ENCODE measurements around the gene MEAK7. TPM values are rescaled to one million over a fixed set of nuclear protein-coding genes. Genes with fewer than 3 reads are reported as not detected.

The MEAK7 gene
- total RNA-seq, 2 donors from 2014 or later = 30.3 to 34.9 TPM

- peaks cover 12% of the 10 kb centered on the region for H3K27me3 Mint-ChIP-seq (ENCODE audit: insufficient read depth)
- peaks cover 3% of the 10 kb centered on the region for H3K36me3 Mint-ChIP-seq (ENCODE audit: low read depth)
- TF ChIP-seq CTCF (conservative IDR thresholded peaks at IDR 0.05) = no peak
- no peaks in the 10 kb centered on the region for H3K9me3 Mint-ChIP-seq
- peak overlapping the region; percentile 90 for H3K27ac Mint-ChIP-seq
- Histone ChIP-seq H3K9me3 (ENCODE audit: control insufficient read depth, low read length) (no peaks in the 10 kb centered on the region), H3K27ac (ENCODE audit: low read depth, low read length) (no peak overlapping the region), H3K36me3 (ENCODE audit: control insufficient read depth, insufficient read depth, low read length) (no peaks in the 10 kb centered on the region), H3K4me3 (ENCODE audit: low read length) (peak overlapping the region; percentile 90), H3K9ac (ENCODE audit: extremely low read depth, low read length, poor library complexity, severe bottlenecking) (peak overlapping the region; percentile 53), H3K4me1 (ENCODE audit: control insufficient read depth, insufficient read depth, low read length) (peaks cover 9% of the 10 kb centered on the region), H3K27me3 (ENCODE audit: control insufficient read depth, insufficient read depth, low read length, poor library complexity, severe bottlenecking) (no peaks in the 10 kb centered on the region)
- peaks cover 16% of the 10 kb centered on the region for H3K4me1 Mint-ChIP-seq
- H3K4me3 Mint-ChIP-seq = peak overlapping the region; percentile 73
- WGBS, 2 experiments (ENCODE audit: insufficient coverage in 1 of 2, insufficient read length in 1 of 2) = 92 to 95% methylated on average over 26 to 33 of the region's 33 CpGs
- no peak for DNase-seq
Measured at GRCh38 chr16:84505249-84506187, 1.1 kb upstream of the MEAK7 start.

- H3K9me3 Mint-ChIP-seq = no peaks in the 10 kb centered on the region
- DNase-seq = peak; percentile 67
- H3K27me3 Mint-ChIP-seq (ENCODE audit: insufficient read depth) = peaks cover 3% of the 10 kb centered on the region
- peak overlapping the region; percentile 73 for H3K4me3 Mint-ChIP-seq
- H3K27ac ChIP-seq (ENCODE audit: low read depth, low read length) = no peak overlapping the region
- TF ChIP-seq CTCF (conservative IDR thresholded peaks at IDR 0.05) = no peak
- peak overlapping the region; percentile 27 for H3K9ac ChIP-seq (ENCODE audit: extremely low read depth, low read length, poor library complexity, severe bottlenecking)
- H3K4me3 ChIP-seq (ENCODE audit: low read length) = peak overlapping the region; percentile 90
- peaks cover 12% of the 10 kb centered on the region for H3K4me1 Mint-ChIP-seq
- peaks cover 16% of the 10 kb centered on the region for H3K36me3 Mint-ChIP-seq (ENCODE audit: low read depth)
- 50 to 96% methylated on average over 5 to 13 of the region's 13 CpGs for WGBS, 2 experiments (ENCODE audit: insufficient coverage in 1 of 2, insufficient read length in 1 of 2)
- H3K4me1 ChIP-seq (ENCODE audit: control insufficient read depth, insufficient read depth, low read length) = peaks cover 9% of the 10 kb centered on the region
- H3K9me3 ChIP-seq (ENCODE audit: control insufficient read depth, low read length) = no peaks in the 10 kb centered on the region
- H3K27me3 ChIP-seq (ENCODE audit: control insufficient read depth, insufficient read depth, low read length, poor library complexity, severe bottlenecking) = no peaks in the 10 kb centered on the region
- H3K27ac Mint-ChIP-seq = peak overlapping the region; percentile 44
- H3K36me3 ChIP-seq (ENCODE audit: control insufficient read depth, insufficient read depth, low read length) = no peaks in the 10 kb centered on the region
Measured at GRCh38 chr16:84503751-84504395, 586 bp downstream of the MEAK7 start.

- no peak overlapping the region for H3K4me3 Mint-ChIP-seq
- DNase-seq = no peak
- peaks cover 9% of the 10 kb centered on the region for H3K4me1 ChIP-seq (ENCODE audit: control insufficient read depth, insufficient read depth, low read length)
- no peak overlapping the region for H3K4me3 ChIP-seq (ENCODE audit: low read length)
- H3K4me1 Mint-ChIP-seq = peaks cover 12% of the 10 kb centered on the region
- H3K36me3 ChIP-seq (ENCODE audit: control insufficient read depth, insufficient read depth, low read length) = peaks cover 7% of the 10 kb centered on the region
- no peak for TF ChIP-seq CTCF (conservative IDR thresholded peaks at IDR 0.05)
- no peaks in the 10 kb centered on the region for H3K9me3 ChIP-seq (ENCODE audit: control insufficient read depth, low read length)
- no peak overlapping the region for H3K27ac Mint-ChIP-seq
- H3K27ac ChIP-seq (ENCODE audit: low read depth, low read length) = no peak overlapping the region
- no peaks in the 10 kb centered on the region for H3K27me3 ChIP-seq (ENCODE audit: control insufficient read depth, insufficient read depth, low read length, poor library complexity, severe bottlenecking)
- no peak overlapping the region for H3K9ac ChIP-seq (ENCODE audit: extremely low read depth, low read length, poor library complexity, severe bottlenecking)
- H3K36me3 Mint-ChIP-seq (ENCODE audit: low read depth) = peaks cover 21% of the 10 kb centered on the region
- 89 to 94% methylated on average over 5 to 6 of the region's 6 CpGs for WGBS, 2 experiments (ENCODE audit: insufficient coverage in 1 of 2, insufficient read length in 1 of 2)
- no peaks in the 10 kb centered on the region for H3K9me3 Mint-ChIP-seq
- H3K27me3 Mint-ChIP-seq (ENCODE audit: insufficient read depth) = no peaks in the 10 kb centered on the region
Measured at GRCh38 chr16:84502581-84502980, 1.9 kb downstream of the MEAK7 start.

Data from endodermal cell (in vitro differentiated cells).